HG02885 (cell line): ENCODE results near the gene MME.
"Not testable (repeated sequence)": the region's sequence is repeated elsewhere in the genome, so short reads cannot be mapped to it uniquely, and the experiment has no call there.

Experiments used
- ATAC-seq: cut with Tn5 transposase; IDR thresholded peaks from one replicate; pipeline ENCODE4 v1.9.1; 2021; ENCODE audit warnings: mild to moderate bottlenecking; ENCODE audit not compliant: unreplicated experiment, poor library complexity

MME gene

DNA sequence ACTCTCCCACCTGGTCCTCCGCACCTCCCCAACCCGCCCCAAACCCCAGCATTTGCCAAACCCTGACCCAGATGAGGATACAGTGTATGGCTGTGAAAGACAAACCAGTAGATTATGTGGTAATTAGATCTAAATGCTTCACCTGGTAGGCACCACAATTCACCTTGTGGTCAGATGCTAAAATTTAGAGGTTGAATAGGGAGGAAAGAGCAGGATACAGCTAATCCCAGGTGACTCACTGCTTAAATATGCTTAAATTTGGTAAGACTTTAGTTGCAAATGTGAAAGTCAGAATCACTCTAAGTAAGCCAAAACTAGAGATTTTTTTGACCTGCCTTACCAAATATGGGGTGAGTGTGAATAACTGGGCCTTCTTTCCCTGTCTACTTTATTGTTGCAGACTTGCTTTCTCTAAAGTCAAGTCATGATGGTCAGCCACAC lies 105.5 kb downstream of the MME start:
- ATAC-seq, result no peak

DNA sequence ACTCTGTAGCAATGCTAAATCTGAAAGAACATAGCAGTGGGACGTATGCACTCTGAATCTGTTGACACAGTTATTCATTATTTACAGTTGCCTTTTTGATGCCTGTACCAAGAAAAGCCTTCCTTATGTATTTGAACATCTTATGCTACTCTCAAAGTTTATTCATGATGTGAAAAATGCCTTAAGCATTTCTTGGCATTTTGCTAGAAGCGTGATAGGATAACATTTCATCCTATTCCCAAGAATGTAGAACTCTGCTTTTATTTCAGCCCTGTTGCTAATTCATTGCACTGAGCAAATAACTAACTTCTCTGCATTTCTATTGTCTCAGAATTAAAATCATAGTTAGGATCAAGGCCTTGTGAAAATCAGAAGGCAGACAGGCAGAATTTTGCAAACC lies 107.9 kb downstream of the MME start:
- ATAC-seq, result no peak

DNA sequence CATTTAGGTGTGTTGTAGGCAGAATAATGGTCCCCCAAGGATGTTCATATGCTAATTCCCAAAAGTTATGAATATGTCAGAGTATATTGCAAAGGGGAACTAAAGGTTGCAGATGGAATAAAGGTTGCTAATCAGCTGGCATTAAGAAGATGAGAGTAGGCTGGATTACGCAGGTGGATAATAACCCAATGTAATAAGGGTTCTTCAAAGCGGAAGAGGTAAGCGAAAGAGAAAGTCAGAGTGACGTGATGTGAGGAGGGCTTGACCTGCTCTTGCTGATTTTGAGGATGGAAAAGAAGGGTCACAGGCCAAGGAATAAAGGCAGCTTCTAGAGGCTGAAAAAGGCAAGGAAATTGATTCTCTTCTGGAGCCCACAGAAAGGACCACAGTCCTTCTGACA lies 109.4 kb downstream of the MME start:
- no peak for ATAC-seq

DNA sequence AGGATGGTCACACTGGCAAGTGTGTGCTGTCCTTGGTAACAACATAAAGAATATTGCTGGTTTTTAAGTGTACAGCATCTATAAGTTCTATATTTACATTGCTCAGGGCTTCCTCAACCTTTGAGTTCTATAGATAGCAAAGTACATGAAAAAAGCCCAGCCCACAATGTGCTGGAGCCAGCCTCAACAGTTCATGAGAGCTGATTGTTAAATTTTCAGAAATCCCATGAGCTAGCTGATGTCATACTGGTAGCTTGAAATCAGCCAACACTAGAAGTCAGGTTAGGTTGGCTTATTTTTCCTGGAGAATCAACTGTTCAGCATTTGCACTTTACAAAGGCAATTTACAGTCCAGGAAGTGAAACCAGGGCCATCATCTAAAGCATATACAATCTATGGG lies 110.6 kb downstream of the MME start:
- no peak for ATAC-seq

DNA sequence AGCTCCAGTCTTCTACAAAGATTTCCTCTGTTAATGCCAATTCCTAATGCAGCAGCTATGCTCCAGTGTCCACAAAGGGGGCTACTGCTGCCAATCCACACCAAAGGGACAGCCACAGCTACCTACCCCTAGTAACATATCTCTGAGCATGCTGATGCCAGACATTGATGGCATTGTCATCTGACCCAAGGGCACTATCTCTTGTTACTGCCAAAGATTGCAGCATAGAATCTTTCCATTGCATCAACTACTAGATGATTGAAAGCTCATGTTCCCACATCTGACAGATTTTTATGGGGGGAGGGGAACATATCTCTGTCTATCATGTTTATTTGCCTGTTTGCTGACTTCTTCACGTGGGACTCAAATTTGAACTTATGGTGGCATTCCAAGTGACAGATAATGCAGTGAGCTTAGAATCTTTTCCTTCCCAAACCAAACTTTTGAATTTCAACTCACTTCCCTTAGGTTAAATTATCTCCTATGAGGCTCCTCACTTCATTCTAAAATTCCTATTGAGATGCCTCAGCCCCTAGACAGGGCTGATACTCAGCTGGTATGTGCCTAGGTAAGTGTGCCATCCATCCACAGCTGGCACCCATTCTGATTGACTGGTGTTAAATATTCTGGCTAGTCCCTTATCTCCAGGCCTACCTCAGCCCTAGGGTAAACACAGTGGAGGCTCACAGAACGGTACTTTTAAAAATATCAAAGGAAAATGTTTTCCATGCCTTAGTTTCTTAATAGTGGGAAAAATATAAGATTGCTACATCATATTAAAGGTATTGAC lies 113.0 kb downstream of the MME start:
- ATAC-seq, result no peak

DNA sequence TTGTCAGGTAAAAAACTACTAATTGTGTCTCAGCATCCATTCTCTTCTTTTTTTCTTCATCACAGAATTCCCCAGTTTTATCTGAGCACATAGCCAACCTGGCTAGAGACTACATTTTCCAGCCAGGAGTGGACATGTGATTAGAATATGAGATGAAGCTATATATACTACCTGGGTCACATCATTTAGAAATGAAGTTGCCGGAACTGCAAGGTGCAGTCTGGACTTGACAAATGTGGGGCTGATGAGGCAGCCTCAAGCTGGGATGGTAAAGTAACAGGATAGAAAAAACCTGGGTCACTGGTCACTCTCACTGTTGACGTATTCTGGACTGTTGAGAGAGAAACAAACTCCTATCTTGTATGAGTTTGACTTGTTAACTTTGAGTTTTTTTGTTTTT lies 113.7 kb downstream of the MME start:
- ATAC-seq, result no peak

DNA sequence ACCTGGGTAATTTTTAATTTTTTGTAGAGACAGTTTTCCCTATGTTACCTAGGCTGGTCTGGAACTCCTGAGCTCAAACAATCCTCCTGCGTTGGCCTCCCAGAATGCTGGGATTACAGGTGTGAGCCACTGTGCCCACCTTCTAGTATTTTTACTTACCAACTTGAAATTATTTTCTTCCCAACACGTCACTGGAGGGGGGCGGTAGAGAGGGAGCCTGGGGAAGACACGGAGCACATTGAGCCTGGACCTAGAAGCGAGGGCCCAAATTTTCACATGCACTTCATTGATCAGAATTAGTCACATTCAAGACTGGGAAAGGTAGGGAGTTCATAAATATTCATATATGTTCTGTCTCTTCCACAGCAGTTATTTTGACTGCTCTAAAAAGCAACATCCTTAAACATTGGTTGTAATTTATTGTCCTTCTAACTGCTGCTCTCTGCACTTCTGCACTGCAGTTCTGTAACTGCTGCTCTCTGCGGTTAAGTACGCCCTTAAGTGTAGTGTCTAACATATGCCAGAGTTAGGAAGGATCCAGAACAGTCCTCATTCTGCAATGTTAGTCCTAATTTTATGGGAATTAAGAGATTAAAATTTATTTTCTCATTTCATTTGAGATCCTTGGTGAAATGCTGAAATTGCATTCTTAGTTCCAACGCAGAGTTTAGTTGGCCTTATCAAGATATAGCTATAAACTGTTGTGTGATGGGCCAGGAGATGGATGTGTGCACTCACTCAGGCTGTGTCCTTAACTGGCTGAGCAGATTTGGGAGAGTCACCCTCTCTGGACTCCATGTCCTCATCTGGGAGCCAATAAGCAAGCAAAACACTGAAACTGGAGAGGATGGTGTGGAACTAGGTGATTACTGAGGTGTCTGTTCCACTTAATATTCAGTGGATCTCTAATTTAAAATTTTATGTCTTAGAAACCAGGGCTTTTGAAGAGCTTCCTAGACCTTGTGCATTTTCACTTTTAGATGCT lies 115.1 kb downstream of the MME start:
- ATAC-seq, result no peak

DNA sequence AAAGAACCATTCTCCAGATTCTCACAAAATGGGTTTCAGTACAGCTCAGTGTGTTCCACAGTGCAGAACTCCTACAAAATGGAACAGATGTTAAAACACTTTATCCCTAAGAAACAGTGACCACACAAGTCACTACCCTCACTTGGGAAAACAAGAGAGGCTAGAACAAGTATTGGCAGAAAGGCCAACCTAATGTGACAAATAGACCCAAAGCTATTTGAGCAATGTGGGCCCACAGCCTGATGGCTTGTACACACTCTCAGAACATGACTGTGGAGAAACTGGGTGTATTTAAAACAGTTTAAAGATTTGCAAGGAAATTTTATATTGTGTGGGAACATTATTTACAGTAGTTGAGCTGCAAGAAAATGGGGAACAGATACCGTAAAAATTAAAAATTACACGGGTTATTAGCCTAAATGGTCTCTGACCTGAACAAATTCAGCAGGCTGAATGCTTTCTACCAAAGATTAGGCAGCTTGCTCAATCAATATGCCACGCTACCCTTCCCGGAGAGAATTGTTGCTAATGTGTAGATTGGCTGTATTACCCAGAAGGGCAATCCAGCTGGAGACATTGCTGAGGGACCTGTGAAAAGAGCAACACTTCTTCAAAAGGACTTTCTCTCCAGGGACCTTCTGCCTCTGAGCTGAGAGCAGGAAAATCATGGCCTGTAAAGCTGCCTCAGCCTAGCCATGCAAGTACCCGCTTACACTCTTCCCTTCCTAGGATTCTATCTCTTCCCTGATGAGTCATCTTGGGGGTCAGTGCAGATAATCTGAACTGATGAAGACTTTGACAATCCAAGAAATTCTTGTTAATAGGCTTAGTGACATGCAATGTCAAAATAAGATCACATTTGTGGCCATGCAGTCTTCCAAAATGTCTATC lies 116.3 kb downstream of the MME start:
- no peak for ATAC-seq

DNA sequence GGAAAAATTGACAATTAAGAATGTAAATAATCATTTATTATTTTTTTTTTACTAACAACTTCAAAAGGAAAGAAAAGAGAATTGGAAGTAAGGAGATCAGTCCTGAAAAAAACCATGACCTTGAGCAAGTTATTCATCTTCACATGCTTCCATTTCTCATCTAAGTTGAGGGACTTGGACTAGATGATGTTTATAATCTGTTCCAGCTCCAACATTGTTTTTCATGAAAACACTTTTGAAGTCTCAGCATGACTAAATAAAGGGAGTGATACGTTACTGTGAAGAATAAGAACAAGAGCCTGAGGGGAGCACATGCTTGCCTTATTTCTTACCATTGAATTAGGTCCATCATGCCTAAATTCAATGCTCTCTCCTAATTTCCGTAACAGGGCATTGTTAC lies 117.7 kb downstream of the MME start:
- ATAC-seq, result no peak

DNA sequence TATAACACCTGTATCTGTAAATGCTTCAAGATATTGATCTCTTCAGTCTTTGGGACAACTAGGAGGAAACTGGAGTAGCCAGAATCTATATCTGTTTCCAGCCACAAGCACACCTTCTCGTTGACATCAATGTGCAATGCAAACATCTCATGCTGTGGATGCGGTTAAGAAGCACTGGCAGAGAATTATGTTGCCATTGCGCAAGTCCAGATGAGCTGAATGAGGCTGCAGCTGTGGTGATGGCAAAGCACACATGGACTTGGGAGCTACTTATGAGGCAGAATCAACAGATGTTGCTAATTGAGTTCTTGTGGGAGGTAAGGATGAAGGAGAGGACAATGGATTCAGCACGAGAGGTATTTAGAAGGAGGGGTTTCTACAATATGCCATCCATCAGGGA lies 122.5 kb downstream of the MME start:
- no peak for ATAC-seq

DNA sequence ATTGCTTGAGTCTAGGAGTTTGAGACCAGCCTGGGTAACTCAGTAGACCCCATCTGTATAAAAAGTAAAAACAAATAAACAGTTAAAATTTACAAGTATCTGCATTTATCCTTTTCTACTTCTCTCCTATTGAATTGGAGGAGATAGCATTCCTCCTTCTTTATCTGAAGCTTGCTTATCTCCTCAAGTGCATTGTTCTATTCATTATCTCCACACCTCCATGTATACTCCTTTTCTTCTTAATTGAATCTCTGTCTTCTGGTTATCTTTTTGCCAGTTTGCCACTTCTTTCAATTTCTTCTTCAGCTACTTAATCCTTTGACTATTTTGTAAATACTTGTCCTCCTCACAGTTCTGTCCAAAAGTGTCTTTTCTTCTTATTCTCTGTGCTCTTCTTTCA lies 124.7 kb downstream of the MME start:
- ATAC-seq, result no peak

DNA sequence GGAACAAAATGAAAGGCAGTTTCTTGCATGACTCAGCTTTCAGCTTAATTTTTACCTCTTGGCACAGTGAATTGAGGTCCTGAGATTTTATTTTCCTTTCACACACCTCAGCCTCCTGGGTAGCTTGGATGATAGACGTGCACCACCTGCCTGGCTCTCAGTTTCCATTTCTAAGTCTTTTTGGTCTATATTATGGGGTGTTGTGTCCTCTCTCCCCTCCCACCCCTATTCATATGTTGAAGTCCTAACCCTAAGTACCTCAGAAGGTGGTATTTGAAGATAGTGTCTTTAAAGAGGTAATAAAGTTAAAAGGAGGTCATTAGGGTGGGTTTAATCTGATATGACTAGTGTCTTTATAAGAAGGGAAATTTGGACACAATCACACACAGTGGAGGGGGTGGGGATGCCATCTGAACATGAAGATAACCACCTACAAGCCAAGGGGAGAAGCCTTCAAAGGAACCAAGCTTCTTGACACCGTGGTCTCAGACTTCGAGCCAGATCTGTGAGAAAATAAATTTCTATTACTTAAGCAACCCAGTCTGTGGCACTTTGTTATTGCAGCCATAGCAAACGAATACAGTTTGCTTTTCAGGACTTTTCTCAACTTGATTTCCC lies 128.2 kb downstream of the MME start:
- ATAC-seq, result no peak

DNA sequence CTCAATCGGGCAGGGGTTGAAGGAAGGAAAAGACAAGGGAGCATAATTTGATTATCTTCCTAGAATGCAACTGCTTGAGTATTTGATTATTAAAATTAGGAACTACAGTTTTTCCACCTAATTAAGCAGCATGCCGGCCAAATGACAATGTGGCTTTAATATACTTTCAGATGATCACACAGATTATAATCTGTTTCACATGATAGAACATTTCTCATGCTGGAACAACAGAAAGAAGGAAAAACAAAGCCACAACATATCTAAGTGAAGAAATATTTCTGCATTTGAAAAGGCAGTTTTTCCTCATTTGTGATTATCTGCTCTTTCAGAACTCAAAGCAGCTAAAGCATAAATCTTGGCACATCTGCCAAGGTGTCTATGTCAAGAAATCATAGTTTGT lies 130.6 kb downstream of the MME start:
- ATAC-seq, result no peak

DNA sequence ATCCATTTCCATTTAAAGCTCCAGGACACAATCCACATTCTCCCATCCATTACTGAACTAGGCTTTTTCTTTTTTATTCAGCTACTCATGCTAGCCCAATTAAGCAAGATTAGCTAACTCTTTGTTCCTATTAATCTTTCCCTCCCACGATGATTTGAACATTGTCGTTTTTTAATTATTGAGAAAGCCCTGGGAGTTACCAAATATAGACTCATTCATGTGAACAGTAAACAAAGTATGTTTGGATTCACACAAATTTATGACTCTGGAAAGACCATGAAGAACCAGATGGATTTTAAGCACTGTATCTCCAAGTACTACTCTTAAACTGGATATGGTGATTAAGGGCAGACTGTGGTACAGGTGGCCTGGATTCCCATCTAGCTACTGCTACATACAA lies 131.1 kb downstream of the MME start:
- no peak for ATAC-seq

DNA sequence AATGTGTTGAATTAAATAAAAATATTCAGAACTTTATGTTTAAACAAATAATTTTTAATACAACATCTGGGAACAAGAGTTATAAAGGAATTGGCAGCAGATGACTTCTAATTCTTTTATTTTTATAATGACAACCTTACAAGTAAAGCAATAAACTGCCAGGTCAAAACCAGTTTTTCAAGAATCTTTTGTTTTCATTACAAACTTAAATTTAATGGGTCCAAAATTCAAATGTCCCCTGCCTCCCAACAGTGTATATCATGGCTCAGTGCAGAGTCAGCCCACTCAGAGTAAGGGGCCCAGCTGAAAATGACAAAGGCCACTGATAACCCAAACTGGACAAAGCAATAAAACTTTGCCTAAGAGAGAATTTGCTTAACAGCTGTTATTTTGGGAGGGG lies 131.8 kb downstream of the MME start:
- ATAC-seq, result no peak

DNA sequence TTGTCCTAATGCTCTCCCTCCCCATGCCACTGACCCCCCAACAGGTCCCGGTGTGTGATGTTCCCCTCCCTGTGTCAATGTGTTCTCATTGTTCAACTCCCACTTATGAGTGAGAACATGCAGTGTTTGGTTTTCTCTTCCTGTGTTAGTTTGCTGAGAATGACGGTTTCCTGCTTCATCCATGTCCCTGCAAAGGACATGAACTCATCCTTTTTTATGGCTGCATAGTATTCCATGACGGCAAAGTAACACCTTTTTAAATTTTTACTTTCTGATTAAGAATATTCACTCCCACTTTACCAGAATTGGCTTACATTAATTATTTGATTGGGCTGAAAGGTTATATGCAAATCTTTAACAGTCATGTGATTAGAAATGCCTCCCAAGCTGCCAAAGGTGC lies 135.9 kb downstream of the MME start:
- ATAC-seq, result not testable (repeated sequence)

DNA sequence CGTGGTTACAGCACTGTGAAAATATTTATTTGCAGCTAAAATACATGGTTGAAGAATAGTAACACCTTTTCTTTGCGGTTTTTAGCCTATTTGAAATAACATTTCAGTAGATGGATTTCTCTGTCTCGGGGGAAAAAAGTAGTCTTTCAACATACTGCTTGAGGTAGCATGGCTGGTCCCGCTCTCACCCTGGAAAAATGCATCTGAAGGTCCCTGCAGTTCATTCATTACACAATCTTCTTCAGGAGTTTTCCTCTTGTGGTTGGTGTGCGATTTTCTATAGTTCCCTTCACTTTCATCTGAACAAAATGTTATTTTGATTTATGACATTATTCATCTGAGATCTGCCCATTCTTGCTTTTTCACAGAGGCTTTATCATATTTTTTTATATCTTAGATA lies 137.5 kb downstream of the MME start:
- ATAC-seq, result no peak

DNA sequence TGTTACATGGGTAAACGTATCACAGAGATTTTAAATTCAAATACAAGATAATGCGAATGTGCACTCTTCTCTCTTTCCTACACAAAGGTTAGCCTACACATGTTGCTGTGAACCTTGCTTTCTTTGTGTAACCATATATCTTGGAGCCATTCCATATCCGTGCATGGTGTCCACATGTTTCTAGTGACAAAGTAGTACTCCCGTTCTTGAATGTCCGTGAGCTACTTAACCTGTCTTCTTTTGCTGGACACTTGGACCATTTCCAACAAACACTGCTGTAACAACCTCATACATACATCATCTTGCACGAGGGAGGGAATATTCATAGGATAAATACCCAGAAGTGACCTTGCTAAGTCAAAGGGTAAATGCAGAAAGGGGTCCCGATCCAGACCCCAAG lies 138.3 kb downstream of the MME start:
- no peak for ATAC-seq

DNA sequence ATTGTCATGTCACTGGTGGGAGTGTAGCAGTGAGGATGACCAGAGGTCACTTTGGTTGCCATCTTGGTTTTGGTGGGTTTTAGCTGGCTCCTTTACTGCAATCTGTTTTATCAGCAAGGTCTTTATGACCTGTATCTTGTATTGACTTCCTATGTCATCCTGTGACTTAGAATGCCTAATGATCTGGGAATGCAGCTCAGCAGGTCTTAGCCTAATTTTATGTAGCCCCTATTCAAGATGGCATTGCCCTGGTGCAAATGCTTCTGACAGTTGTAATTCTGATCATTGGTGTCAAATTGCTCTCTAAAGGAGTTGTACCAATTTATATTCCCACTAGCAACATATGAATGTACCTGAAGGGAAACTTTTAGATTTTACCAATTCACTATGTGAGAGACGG lies 139.0 kb downstream of the MME start:
- no peak for ATAC-seq

DNA sequence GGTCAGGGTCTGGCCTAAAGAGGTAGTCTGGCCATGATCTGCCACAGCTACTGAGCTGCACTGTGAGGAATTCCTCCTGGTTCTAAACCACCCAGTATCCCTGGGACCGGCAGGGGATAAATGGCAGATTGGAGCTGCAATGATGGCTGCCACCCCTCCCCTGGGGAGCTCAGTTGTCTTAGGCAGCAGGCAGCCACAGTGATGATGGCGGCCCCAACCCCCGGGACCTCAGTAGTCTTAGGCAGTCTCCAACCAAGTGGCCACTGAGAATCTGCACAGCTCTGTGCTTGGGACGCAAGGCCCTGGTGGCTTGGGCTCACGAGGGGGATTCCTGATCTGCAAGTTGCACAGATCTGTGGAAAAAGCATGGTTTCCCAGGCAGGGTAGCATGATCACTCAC lies 145.3 kb downstream of the MME start:
- no peak for ATAC-seq
